Adipocyte (in vitro differentiated cells): Measurements from ENCODE around the gene TMEM269.

Source experiments
- DNase-seq: peaks from one replicate; pipeline ENCODE4 v3.0.0-alpha.2; 2015; ENCODE audit warnings: low read depth
- H3K27me3 ChIP-seq: replicated peaks from 2 replicates; pipeline ENCODE4 v1.7.0; 2013; ENCODE audit warnings: mild to moderate bottlenecking, low read length, moderate library complexity; ENCODE audit not compliant: control insufficient read depth, insufficient read depth
- H3K36me3 ChIP-seq: 2 replicates; pipeline ENCODE4 v1.7.0; 2013; ENCODE audit warnings: low read length, mild to moderate bottlenecking, moderate library complexity; ENCODE audit not compliant: control insufficient read depth, insufficient read depth, severe bottlenecking
- H3K4me1 ChIP-seq: 2 replicates; pipeline ENCODE4 v1.7.0; 2013; ENCODE audit warnings: mild to moderate bottlenecking, low read length, moderate library complexity; ENCODE audit not compliant: control insufficient read depth, insufficient read depth
- H3K4me3 ChIP-seq: 2 replicates; pipeline ENCODE4 v1.7.0; 2013; ENCODE audit warnings: mild to moderate bottlenecking, low read length, moderate library complexity
- H3K9ac ChIP-seq: 2 replicates; pipeline ENCODE4 v1.7.0; 2013; ENCODE audit warnings: mild to moderate bottlenecking, low read length, moderate library complexity
- H3K9me3 ChIP-seq: 2 replicates; pipeline ENCODE4 v1.7.0; 2013; ENCODE audit warnings: mild to moderate bottlenecking, low read length, moderate library complexity; ENCODE audit not compliant: control insufficient read depth

Gene TMEM269

DNA sequence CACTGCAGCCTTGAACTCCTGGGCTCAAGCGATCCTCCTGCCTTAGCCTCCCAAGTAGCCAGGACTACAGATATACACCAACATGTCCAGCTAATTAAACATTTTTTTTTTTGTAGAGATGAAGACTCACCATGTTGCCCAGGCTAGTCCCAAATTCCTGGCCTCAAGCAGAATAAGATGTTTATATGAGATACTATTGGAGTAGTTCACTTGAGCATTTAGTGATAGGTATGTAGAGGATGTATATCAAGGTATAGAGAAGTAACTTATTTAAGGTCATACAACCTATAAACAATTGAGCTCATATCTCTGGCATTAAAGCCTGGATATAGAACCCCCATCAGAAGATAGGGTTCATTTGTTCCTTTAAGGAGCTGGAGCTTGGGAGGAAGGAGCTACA lies 4.6 kb upstream of the TMEM269 start:
- Histone ChIP-seq H3K4me1 (no peaks in the 10 kb centered on the region), H3K9ac (no peak overlapping the region), H3K36me3 (peaks cover 62% of the 10 kb centered on the region), H3K4me3 (no peak overlapping the region), H3K9me3 (no peaks in the 10 kb centered on the region), H3K27me3 (no peaks in the 10 kb centered on the region)
- no peak for DNase-seq

GRCh38 chr1:42783092-42783491 lies 1.7 kb upstream of the TMEM269 start:
- Histone ChIP-seq H3K4me1 (no peaks in the 10 kb centered on the region), H3K4me3 (no peak overlapping the region), H3K9me3 (no peaks in the 10 kb centered on the region), H3K36me3 (peaks cover 33% of the 10 kb centered on the region), H3K27me3 (peaks cover 3% of the 10 kb centered on the region), H3K9ac (no peak overlapping the region)
- DNase-seq, result no peak

- H3K36me3 ChIP-seq, result peaks cover 30% of the 10 kb centered on the region
- H3K9me3 ChIP-seq, result no peaks in the 10 kb centered on the region
- no peak for DNase-seq
- peaks cover 3% of the 10 kb centered on the region for H3K27me3 ChIP-seq
- H3K4me1 ChIP-seq, result peaks cover 1% of the 10 kb centered on the region
- no peak overlapping the region for H3K9ac ChIP-seq
- no peak overlapping the region for H3K4me3 ChIP-seq
Observed at GRCh38 chr1:42784547-42784945, 245 bp upstream of the TMEM269 start.

DNA sequence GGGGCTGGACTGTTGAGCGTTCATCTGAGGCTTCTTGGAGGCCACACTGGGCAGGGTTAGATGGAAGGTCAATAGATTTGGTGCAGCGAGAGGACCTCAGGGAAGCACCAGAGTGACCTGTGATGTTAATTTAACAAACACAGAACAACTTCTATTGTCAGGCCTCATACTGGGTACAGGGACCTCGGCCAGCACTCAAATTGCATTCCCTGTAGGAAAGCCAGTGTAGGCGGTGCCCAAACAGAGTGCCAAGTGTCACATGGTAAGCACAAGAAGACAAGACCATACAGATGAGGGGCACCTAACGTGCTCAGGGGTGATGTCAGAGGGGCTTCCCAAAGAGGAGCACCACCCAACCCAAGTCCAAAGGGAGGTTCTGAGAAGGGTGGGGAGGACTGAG lies 1.3 kb downstream of the TMEM269 start:
- Histone ChIP-seq H3K27me3 (peaks cover 3% of the 10 kb centered on the region), H3K4me1 (peaks cover 8% of the 10 kb centered on the region)

GRCh38 chr1:42788021-42788420 lies 3.2 kb downstream of the TMEM269 start:
- H3K4me3 ChIP-seq, result no peak overlapping the region
- H3K9ac ChIP-seq, result no peak overlapping the region
- peaks cover 8% of the 10 kb centered on the region for H3K4me1 ChIP-seq
- DNase-seq, result no peak
- peaks cover 2% of the 10 kb centered on the region for H3K36me3 ChIP-seq
- H3K27me3 ChIP-seq, result peaks cover 3% of the 10 kb centered on the region
- no peaks in the 10 kb centered on the region for H3K9me3 ChIP-seq

More for the DNA sequence above, 1.3 kb downstream of the TMEM269 start:
- no peak for DNase-seq
- H3K9ac ChIP-seq, result no peak overlapping the region
- H3K9me3 ChIP-seq, result no peaks in the 10 kb centered on the region
- H3K36me3 ChIP-seq, result peaks cover 17% of the 10 kb centered on the region
- no peak overlapping the region for H3K4me3 ChIP-seq

DNA sequence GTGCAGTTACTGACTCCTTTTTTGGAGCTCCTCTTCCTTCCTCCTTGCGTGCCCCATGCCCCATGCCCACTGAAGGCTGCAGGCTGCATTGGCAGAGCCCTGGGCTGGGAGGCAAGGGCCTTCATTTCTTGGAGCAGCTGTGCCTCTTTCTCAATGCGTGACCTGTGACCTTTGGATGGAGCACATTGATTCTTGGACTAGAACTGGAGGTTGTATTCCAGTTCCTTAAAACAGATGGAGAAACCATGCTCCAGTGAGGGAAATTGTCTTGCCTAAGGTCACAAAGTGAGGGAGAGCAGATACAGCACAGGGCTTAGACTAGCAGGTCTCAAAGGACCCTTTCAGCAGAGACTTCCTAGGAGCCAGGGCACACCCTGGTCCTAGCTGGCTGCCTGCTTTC lies 9.0 kb downstream of the TMEM269 start:
- H3K9me3 ChIP-seq, result no peaks in the 10 kb centered on the region
- no peak overlapping the region for H3K4me3 ChIP-seq
- DNase-seq, result no peak
- no peaks in the 10 kb centered on the region for H3K36me3 ChIP-seq
- no peaks in the 10 kb centered on the region for H3K27me3 ChIP-seq
- H3K9ac ChIP-seq, result no peak overlapping the region
- peaks cover 26% of the 10 kb centered on the region for H3K4me1 ChIP-seq

- DNase-seq, result no peak
- no peaks in the 10 kb centered on the region for H3K27me3 ChIP-seq
- H3K9me3 ChIP-seq, result no peaks in the 10 kb centered on the region
- no peak overlapping the region for H3K4me3 ChIP-seq
- no peaks in the 10 kb centered on the region for H3K36me3 ChIP-seq
- no peak overlapping the region for H3K9ac ChIP-seq
- peaks cover 28% of the 10 kb centered on the region for H3K4me1 ChIP-seq
Observed at GRCh38 chr1:42797414-42797813, 12.6 kb downstream of the TMEM269 start.

DNA sequence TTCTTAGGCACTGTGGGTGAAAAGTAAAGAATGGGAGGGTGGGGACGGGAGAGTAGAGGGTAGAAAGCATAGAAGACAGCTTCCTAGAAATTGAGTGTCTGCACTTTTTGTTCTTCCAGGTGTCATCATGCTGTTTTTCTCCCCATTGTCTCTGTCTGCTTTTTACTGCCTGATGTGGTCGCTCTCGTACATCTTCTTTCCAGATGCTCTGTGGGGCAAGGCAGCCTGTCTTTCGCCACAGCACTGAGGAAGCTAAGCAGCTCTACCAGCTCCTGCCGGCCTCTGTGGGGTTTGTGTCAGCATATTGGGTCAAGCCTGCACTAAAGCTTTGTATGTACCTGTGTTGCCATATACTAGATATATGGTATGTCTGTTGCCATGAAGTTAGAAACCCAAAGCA lies 13.2 kb downstream of the TMEM269 start:
- no peaks in the 10 kb centered on the region for H3K27me3 ChIP-seq
- H3K36me3 ChIP-seq, result no peaks in the 10 kb centered on the region
- no peak for DNase-seq
- no peak overlapping the region for H3K9ac ChIP-seq
- H3K4me1 ChIP-seq, result peaks cover 33% of the 10 kb centered on the region
- H3K9me3 ChIP-seq, result no peaks in the 10 kb centered on the region
- no peak overlapping the region for H3K4me3 ChIP-seq

- Histone ChIP-seq H3K4me1 (peaks cover 27% of the 10 kb centered on the region), H3K36me3 (no peaks in the 10 kb centered on the region), H3K4me3 (peak overlapping the region; percentile 56), H3K9me3 (no peaks in the 10 kb centered on the region), H3K9ac (peak overlapping the region; percentile 62), H3K27me3 (no peaks in the 10 kb centered on the region)
- no peak for DNase-seq
Observed at GRCh38 chr1:42801832-42802473, 17.2 kb downstream of the TMEM269 start.

GRCh38 chr1:42806171-42806570 lies 21.4 kb downstream of the TMEM269 start:
- no peak overlapping the region for H3K4me3 ChIP-seq
- H3K9me3 ChIP-seq, result no peaks in the 10 kb centered on the region
- H3K4me1 ChIP-seq, result peaks cover 18% of the 10 kb centered on the region
- no peak for DNase-seq
- no peaks in the 10 kb centered on the region for H3K27me3 ChIP-seq
- H3K36me3 ChIP-seq, result no peaks in the 10 kb centered on the region
- no peak overlapping the region for H3K9ac ChIP-seq

GRCh38 chr1:42806593-42806992 lies 21.8 kb downstream of the TMEM269 start:
- H3K36me3 ChIP-seq, result no peaks in the 10 kb centered on the region

GRCh38 chr1:42807056-42807668 lies 22.4 kb downstream of the TMEM269 start:
- Histone ChIP-seq H3K27me3 (no peaks in the 10 kb centered on the region), H3K4me1 (peaks cover 15% of the 10 kb centered on the region), H3K9me3 (no peaks in the 10 kb centered on the region), H3K36me3 (no peaks in the 10 kb centered on the region), H3K4me3 (no peak overlapping the region), H3K9ac (no peak overlapping the region)
- DNase-seq, result no peak

More at GRCh38 chr1:42806593-42806992, 21.8 kb downstream of the TMEM269 start:
- Histone ChIP-seq H3K9ac (no peak overlapping the region), H3K9me3 (no peaks in the 10 kb centered on the region), H3K4me3 (no peak overlapping the region), H3K4me1 (peaks cover 15% of the 10 kb centered on the region), H3K27me3 (no peaks in the 10 kb centered on the region)
- no peak for DNase-seq
